Measurements from ENCODE around the gene IFNA1.
A peak's percentile ranks its signal among the peaks of the same experiment; 100 is the strongest.

The IFNA1 gene

DNA sequence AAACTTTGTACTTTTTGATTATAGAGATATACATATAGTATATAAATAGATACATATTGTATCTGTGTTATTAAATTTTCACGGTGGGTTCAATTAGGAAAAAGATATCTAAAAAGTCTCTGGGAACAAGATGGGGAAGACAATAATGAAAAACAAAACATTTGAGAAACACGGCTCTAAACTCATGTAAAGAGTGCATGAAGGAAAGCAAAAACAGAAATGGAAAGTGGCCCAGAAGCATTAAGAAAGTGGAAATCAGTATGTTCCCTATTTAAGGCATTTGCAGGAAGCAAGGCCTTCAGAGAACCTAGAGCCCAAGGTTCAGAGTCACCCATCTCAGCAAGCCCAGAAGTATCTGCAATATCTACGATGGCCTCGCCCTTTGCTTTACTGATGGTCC, at the start of gene IFNA1:
IFNA1 (plus strand) TSS at position 301 of the 400 bp plus-strand sequence; CDS start at position 370, 69 bp downstream.
- H3K36me3 Mint-ChIP-seq (ENCODE audit: low read depth), result no peaks in the 10 kb centered on the region
- no peak within 1 kb of the TSS for H3K27ac Mint-ChIP-seq
- no peaks in the 10 kb centered on the region for H3K27me3 Mint-ChIP-seq (ENCODE audit: low read depth)
- no peak within 1 kb of the TSS for H3K4me3 Mint-ChIP-seq
- H3K9me3 Mint-ChIP-seq, result peaks cover 6% of the 10 kb centered on the region
- TF ChIP-seq, protein P1, sequence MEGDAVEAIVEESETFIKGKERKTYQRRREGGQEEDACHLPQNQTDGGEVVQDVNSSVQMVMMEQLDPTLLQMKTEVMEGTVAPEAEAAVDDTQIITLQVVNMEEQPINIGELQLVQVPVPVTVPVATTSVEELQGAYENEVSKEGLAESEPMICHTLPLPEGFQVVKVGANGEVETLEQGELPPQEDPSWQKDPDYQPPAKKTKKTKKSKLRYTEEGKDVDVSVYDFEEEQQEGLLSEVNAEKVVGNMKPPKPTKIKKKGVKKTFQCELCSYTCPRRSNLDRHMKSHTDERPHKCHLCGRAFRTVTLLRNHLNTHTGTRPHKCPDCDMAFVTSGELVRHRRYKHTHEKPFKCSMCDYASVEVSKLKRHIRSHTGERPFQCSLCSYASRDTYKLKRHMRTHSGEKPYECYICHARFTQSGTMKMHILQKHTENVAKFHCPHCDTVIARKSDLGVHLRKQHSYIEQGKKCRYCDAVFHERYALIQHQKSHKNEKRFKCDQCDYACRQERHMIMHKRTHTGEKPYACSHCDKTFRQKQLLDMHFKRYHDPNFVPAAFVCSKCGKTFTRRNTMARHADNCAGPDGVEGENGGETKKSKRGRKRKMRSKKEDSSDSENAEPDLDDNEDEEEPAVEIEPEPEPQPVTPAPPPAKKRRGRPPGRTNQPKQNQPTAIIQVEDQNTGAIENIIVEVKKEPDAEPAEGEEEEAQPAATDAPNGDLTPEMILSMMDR (IDR thresholded peaks at IDR 0.05; ENCODE audit: unreplicated experiment in 3 of 3), result no peak
- H3K4me1 Mint-ChIP-seq, result no peaks in the 10 kb centered on the region

GRCh38 chr9:21392270-21392669, 48.0 kb upstream of the IFNA1 start:
- Mint-ChIP-seq H3K9me3 (no peaks in the 10 kb centered on the region), H3K4me1 (no peaks in the 10 kb centered on the region), H3K4me3 (no peak overlapping the region), H3K27ac (no peak overlapping the region), H3K36me3 (ENCODE audit: low read depth) (no peaks in the 10 kb centered on the region), H3K27me3 (ENCODE audit: low read depth) (peaks cover 56% of the 10 kb centered on the region)
- TF ChIP-seq, protein P1 (IDR thresholded peaks at IDR 0.05; ENCODE audit: unreplicated experiment in 3 of 3), result peak in 2 of 3 experiments; percentile 19 to 30

DNA sequence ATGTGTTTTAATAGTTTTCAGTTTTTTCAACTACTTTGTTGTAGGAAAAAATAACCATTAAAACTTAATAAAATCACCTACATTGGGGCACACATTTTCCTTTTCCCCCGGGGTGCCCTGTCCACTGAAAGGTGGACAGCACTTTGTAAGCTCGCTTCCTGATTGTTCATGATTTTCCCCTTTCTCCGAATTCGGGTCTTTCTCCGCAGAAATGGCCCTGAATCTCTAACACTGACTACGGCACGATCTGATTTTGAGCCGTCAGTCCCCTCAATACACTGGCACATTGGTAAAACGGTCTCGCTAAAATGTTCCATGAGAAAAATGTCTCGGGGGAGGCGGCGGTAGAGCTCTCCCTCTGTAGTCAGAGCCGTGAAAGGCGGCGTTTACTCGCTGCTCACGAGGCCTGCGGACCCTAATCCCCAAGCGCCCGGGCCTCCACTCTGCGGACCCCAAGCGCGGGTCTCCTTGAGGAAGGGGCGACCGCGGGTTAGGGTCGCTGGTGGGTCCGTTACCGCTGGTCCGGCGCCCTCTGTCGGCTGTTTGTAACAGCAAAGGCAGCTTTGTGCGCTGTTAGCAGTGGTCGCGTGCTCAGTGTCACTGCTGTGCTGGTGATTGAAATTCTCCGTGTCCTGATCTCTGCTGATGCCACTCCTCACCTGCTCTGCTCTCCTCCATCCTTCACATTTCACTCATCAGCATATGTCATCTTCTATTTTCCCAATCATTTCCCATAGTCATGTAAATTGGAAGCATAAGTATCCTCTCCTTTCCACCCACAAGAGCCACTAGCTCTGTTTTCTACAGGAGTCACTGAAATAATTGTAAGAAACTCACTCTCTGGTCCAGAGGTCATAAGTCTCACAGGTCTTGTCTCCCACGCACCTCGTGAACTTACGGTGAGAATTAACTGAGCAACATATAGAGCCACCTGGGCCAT, 44.2 kb upstream of the IFNA1 start:
- H3K36me3 Mint-ChIP-seq (ENCODE audit: low read depth), result no peaks in the 10 kb centered on the region
- TF ChIP-seq, protein P1 (IDR thresholded peaks at IDR 0.05; ENCODE audit: unreplicated experiment in 3 of 3), result peak; percentile 73 to 91 (median 88)
- H3K27me3 Mint-ChIP-seq (ENCODE audit: low read depth), result peaks cover 69% of the 10 kb centered on the region
- H3K27ac Mint-ChIP-seq, result no peak overlapping the region
- H3K4me1 Mint-ChIP-seq, result no peaks in the 10 kb centered on the region
- H3K4me3 Mint-ChIP-seq, result peak overlapping the region; percentile 60 to 74 (median 73)
- no peaks in the 10 kb centered on the region for H3K9me3 Mint-ChIP-seq

DNA sequence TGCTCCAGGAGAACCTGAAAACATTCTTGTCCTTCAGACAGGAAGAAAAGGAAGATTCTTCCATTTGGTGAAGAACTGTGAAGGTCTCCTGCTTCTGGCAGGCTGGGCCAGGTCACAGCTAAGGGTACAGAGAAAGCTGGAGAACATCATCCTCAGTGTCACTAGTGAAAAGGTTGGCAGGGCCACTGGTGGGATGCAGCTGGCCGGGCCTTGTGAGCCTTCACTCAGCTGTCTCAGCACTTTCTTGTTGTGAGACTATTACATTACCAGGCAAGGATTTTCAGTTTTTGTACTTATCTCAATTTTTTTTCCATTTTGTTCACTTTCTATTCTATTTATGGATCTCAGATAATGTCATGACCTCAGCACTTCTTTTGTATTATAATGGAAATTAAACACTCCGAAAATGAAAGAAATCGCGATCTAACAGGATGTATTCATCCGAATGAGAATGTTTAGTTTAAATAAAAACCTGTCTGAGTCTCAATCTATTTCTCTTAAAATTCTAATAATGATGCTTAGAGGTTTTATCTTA, 41.2 kb upstream of the IFNA1 start:
- H3K4me1 Mint-ChIP-seq, result no peaks in the 10 kb centered on the region
- TF ChIP-seq, protein P1 (IDR thresholded peaks at IDR 0.05; ENCODE audit: unreplicated experiment in 3 of 3), result no peak
- H3K4me3 Mint-ChIP-seq, result no peak overlapping the region
- no peaks in the 10 kb centered on the region for H3K36me3 Mint-ChIP-seq (ENCODE audit: low read depth)
- no peak overlapping the region for H3K27ac Mint-ChIP-seq
- H3K27me3 Mint-ChIP-seq (ENCODE audit: low read depth), result peaks cover 79% of the 10 kb centered on the region
- H3K9me3 Mint-ChIP-seq, result no peaks in the 10 kb centered on the region

DNA sequence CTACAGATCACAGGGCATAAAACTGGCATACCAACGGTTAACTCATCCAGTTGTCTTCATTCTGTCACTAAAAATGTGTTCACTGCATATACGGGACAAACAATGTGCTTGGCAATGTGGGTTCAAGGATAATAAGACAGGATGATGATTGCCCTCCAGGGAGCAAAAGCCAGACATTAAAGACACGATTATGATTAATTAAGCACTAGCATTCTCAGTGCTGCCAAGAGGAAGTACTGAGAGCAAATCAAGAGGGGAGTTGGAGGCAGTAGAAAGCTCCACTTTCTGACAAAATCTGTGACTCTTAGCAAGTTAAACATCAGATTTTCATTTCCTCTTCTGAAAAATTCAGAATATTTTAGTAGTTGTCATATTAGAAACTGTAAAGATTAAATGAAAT, 40.3 kb upstream of the IFNA1 start:
- Mint-ChIP-seq H3K27me3 (ENCODE audit: low read depth) (peaks cover 85% of the 10 kb centered on the region), H3K4me3 (no peak overlapping the region), H3K9me3 (no peaks in the 10 kb centered on the region), H3K27ac (no peak overlapping the region), H3K4me1 (no peaks in the 10 kb centered on the region), H3K36me3 (ENCODE audit: low read depth) (no peaks in the 10 kb centered on the region)
- TF ChIP-seq, protein P1 (IDR thresholded peaks at IDR 0.05; ENCODE audit: unreplicated experiment in 3 of 3), result no peak
